Right lobe of liver (tissue), 6 donors: ENCODE measurements around the gene DHRS3. TPM values are rescaled to one million over a fixed set of nuclear protein-coding genes. Genes with fewer than 3 reads are reported as not detected.

Source experiments
- ATAC-seq, 4 donors: fragments of 200-7000 bp; cut with Tn5 transposase; one replicate each; pipeline ENCODE4 v1.9.1; 2020; ENCODE audit warnings: mild to moderate bottlenecking in 4 of 4, moderate library complexity in 4 of 4
- DNase-seq, 3 donors: peaks; one replicate each; pipeline ENCODE4 v3.0.0-alpha.2; 2020
- H3K27ac ChIP-seq, 3 donors: fragments of 200-600 bp; one replicate each; pipeline ENCODE4 v1.8.0; 2022
- H3K27me3 ChIP-seq, 2 donors: fragments of 200-600 bp; one replicate each; pipeline ENCODE4 v1.8.0; 2022
- H3K36me3 ChIP-seq, 4 donors: fragments of 200-600 bp; sonication (generic) in 1 of 4; one replicate each; pipeline versions ENCODE4 v1.5.1 to v1.8.0; 2017 to 2022; ENCODE audit warnings: control low read depth in 1 of 4
- H3K4me1 ChIP-seq, 4 donors: fragments of 200-600 bp; sonication (generic) in 1 of 4; one replicate each; pipeline versions ENCODE4 v1.5.1 to v1.8.0; 2017 to 2022; ENCODE audit warnings: control low read depth in 1 of 4
- H3K4me3 ChIP-seq, 3 donors: fragments of 200-600 bp; one replicate each; pipeline ENCODE4 v1.8.0; 2022
- H3K9me3 ChIP-seq, 4 donors: fragments of 200-600 bp; sonication (generic) in 1 of 4; one replicate each; pipeline versions ENCODE4 v1.5.1 to v1.8.0; 2017 to 2022; ENCODE audit warnings: control low read depth in 1 of 4
- CTCF ChIP-seq, 4 donors: fragments of 200-600 bp in 3 of 4; fragments of 450-650 bp in 1 of 4; IDR thresholded peaks; one replicate each; pipeline versions ENCODE4 v1.5.1 to v1.8.0; 2016 to 2022; ENCODE audit warnings: antibody characterized with exemption in 4 of 4, mild to moderate bottlenecking in 2 of 4
- POLR2A ChIP-seq: fragments of 450-650 bp; IDR thresholded peaks from one replicate; pipeline ENCODE4 v1.6.1; 2017; ENCODE audit warnings: antibody characterized with exemption, mild to moderate bottlenecking
- WGBS: methylation state at CpG from one replicate; pipeline ENCODE4 v1.1.6; 2018; ENCODE audit warnings: low coverage, low lambda C conversion rate; ENCODE audit not compliant: insufficient coverage; ENCODE audit errors: missing lambda C conversion rate; 5-methylcytosine and 5-hydroxymethylcytosine counted together
- intact Hi-C, 2 donors: fragments of 100-400 bp; cut with DNase I; formaldehyde crosslinking; loops; one replicate each; pipeline versions ENCODE4 v1.11.2 to v1.14.1; 2022
- total RNA-seq, 6 experiments: library from RNA; depleted of rRNA in 2 of 6; stranded (reverse); fragments of >200 nt in 2 of 6; fragmentation: NEBNext Ultra II Directional in 3 of 6; extraction: Animal tissue kit (Norgen Biotek cat#: 25700) in 3 of 6; gene quantifications; one replicate each; pipeline versions ENCODE4 v1.1.0 to v1.2.4, GENCODE V29; 2016 to 2023
- donor health status: DM: no; HTN: yes; CAD: no.
- donor health status: DM: no; HTN: no; CAD: no.
- donor health status: DM: no; HTN: no; CAD: no.
- donor health status: DM: no; HTN: yes; CAD: no.
- donor health status: DM: no; HTN: yes; CAD: no.

Gene DHRS3
- total RNA-seq, 6 experiments from 2014 or later: 132 to 252 (median 172) TPM

GRCh38 chr1:12544357-12544756, 73.7 kb downstream of the DHRS3 start:
- Histone ChIP-seq H3K27ac (no peak overlapping the region), H3K9me3 (no peaks in the 10 kb centered on the region), H3K36me3 (no peaks in the 10 kb centered on the region), H3K27me3 (no peaks in the 10 kb centered on the region), H3K4me1 (peaks cover 0 to 27% (median 13%) of the 10 kb centered on the region in 4 donors), H3K4me3 (no peak overlapping the region)
- TF ChIP-seq CTCF (IDR thresholded peaks at IDR 0.05): no peak
- no peak for TF ChIP-seq POLR2A
- WGBS: 77% methylated on average over 4 of the region's 4 CpGs
- no peak for DNase-seq
- no peak for ATAC-seq
- intact Hi-C loops: loop anchor here in 1 of 2 donors (10.0 kb wide), 1 partner anchor 50 kb away; no protein-coding TSS in a partner anchor

- ATAC-seq: no peak
- H3K27ac ChIP-seq: no peak overlapping the region
- peaks cover 0 to 27% (median 11%) of the 10 kb centered on the region in 4 donors for H3K4me1 ChIP-seq
- DNase-seq: peak in 1 of 3 donors; percentile 45
- intact Hi-C loops: loop anchor here in 1 of 2 donors (10.0 kb wide), 1 partner anchor 51 kb away; no protein-coding TSS in a partner anchor
- WGBS: 29% methylated on average over 9 of the region's 9 CpGs
- H3K9me3 ChIP-seq: no peaks in the 10 kb centered on the region
- no peaks in the 10 kb centered on the region for H3K36me3 ChIP-seq
- H3K4me3 ChIP-seq: no peak overlapping the region
- H3K27me3 ChIP-seq: no peaks in the 10 kb centered on the region
- TF ChIP-seq POLR2A (no peak), CTCF (IDR thresholded peaks at IDR 0.05) (no peak)
These were observed 74.3 kb downstream of the DHRS3 start for GRCh38 chr1:12543740-12544154.

GRCh38 chr1:12542616-12543592, 75.1 kb downstream of the DHRS3 start:
- intact Hi-C loops: loop anchor here in 1 of 2 donors (10.0 kb wide), 1 partner anchor 52 kb away; no protein-coding TSS in a partner anchor
- H3K4me3 ChIP-seq: no peak overlapping the region
- DNase-seq (no peak), ATAC-seq (no peak)
- no peaks in the 10 kb centered on the region for H3K9me3 ChIP-seq
- no peak overlapping the region for H3K27ac ChIP-seq
- H3K36me3 ChIP-seq: no peaks in the 10 kb centered on the region
- no peaks in the 10 kb centered on the region for H3K27me3 ChIP-seq
- TF ChIP-seq POLR2A: no peak
- TF ChIP-seq CTCF (IDR thresholded peaks at IDR 0.05): no peak
- peaks cover 0 to 27% (median 11%) of the 10 kb centered on the region in 4 donors for H3K4me1 ChIP-seq
- 83% methylated on average over 5 of the region's 9 CpGs for WGBS

GRCh38 chr1:12542138-12542465, 75.9 kb downstream of the DHRS3 start:
- Histone ChIP-seq H3K9me3 (no peaks in the 10 kb centered on the region), H3K27me3 (no peaks in the 10 kb centered on the region), H3K27ac (no peak overlapping the region), H3K36me3 (no peaks in the 10 kb centered on the region), H3K4me3 (no peak overlapping the region), H3K4me1 (peaks cover 0 to 27% (median 11%) of the 10 kb centered on the region in 4 donors)
- DNase-seq: peak in 1 of 3 donors; percentile 23
- ATAC-seq: no peak
- intact Hi-C loops: loop anchor here in 1 of 2 donors (10.0 kb wide), 1 partner anchor 53 kb away; no protein-coding TSS in a partner anchor
- 83% methylated on average over 4 of the region's 9 CpGs for WGBS
- TF ChIP-seq POLR2A (no peak), CTCF (IDR thresholded peaks at IDR 0.05) (no peak)
